Measurements from ENCODE around the gene CALCR.
"Not testable (repeated sequence)": the region's sequence is repeated elsewhere in the genome, so short reads cannot be mapped to it uniquely, and the experiment has no call there.

CALCR gene

GRCh38 chr7:93594250-93594649, 19.7 kb upstream of the CALCR start:
- no peak for DNase-seq (ENCODE audit: extremely low read depth, low read depth)
- TF ChIP-seq, protein P1, sequence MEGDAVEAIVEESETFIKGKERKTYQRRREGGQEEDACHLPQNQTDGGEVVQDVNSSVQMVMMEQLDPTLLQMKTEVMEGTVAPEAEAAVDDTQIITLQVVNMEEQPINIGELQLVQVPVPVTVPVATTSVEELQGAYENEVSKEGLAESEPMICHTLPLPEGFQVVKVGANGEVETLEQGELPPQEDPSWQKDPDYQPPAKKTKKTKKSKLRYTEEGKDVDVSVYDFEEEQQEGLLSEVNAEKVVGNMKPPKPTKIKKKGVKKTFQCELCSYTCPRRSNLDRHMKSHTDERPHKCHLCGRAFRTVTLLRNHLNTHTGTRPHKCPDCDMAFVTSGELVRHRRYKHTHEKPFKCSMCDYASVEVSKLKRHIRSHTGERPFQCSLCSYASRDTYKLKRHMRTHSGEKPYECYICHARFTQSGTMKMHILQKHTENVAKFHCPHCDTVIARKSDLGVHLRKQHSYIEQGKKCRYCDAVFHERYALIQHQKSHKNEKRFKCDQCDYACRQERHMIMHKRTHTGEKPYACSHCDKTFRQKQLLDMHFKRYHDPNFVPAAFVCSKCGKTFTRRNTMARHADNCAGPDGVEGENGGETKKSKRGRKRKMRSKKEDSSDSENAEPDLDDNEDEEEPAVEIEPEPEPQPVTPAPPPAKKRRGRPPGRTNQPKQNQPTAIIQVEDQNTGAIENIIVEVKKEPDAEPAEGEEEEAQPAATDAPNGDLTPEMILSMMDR (IDR thresholded peaks at IDR 0.05; ENCODE audit: low read depth, low read length, missing control alignments) = no peak

DNA sequence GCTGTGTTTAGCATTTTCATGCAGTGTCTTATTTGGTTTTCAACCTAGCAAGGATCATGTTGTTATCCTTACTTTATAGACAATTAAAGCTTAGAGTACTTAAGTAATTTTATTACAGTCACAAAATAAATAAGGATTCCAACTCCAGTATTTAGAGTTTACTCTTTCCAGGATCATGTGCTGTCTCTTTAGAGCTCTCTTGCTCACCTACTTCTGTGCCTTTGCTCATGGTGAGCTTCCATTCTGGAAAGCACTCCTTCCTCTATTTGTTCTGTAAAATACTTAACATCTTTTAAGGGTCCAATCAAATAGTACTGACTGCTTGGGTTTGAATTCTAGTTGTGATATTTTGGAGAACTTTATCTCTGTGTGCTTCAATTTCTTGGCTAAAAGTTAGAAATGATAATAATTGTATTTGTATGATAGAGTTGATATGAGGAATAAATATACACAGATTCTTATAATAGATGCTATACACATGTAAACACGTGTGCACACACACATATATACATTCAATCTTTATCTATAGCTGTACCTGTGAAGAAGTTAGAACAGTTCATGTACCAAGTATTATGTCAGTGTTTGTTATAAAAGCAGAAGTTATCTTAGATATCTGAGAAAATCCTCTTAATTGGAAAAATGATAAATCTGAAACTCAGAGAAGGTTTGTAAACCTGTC, 18.2 kb upstream of the CALCR start:
- H3K4me3 ChIP-seq (replicated peaks; ENCODE audit: low read depth, low read length) = no peak overlapping the region
- DNase-seq (ENCODE audit: extremely low read depth, low read depth) = no peak
- TF ChIP-seq, protein P1 (IDR thresholded peaks at IDR 0.05; ENCODE audit: low read depth, low read length, missing control alignments) = no peak

More at GRCh38 chr7:93594250-93594649, 19.7 kb upstream of the CALCR start:
- H3K4me3 ChIP-seq (replicated peaks; ENCODE audit: low read depth, low read length) = no peak overlapping the region

- not testable (repeated sequence) for H3K4me3 ChIP-seq (replicated peaks; ENCODE audit: low read depth, low read length); DNase-seq (ENCODE audit: extremely low read depth, low read depth)
These were observed 16.9 kb upstream of the CALCR start for GRCh38 chr7:93591224-93592050.

GRCh38 chr7:93586479-93586865, 11.9 kb upstream of the CALCR start:
- not testable (repeated sequence) for DNase-seq (ENCODE audit: extremely low read depth, low read depth); H3K4me3 ChIP-seq (replicated peaks; ENCODE audit: low read depth, low read length)

DNA sequence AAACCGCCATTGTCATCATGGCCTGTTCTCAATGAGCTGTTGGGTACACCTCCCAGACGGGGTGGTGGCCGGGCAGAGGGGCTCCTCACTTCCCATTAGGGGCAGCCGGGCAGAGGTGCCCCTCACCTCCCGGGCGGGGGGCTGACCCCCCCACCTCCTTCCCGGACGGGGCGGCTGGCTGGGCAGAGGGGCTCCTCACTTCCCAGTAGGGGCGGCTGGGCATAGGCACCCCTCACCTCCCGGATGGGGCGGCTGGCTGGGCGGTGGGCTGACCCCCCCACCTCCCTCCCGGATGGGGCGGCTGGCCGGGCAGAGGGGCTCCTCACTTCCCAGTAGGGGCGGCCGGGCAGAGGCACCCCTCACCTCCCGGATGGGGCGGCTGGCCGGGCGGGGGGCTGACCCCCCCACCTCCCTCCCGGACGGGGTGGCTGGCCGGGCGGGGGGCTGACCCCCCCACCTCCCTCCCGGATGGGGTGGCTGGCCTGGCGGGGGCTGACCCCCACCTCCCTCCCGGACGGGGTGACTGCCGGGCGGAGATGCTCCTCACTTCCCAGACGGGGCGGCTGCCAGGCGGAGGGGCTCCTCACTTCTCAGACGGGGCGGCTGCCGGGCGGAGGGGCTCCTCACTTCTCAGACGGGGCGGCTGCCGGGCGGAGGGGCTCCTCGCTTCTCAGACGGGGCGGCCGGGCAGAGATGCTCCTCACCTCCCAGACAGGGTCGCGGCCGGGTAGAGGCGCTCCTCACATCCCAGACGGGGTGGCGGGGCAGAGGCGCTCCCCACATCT, 11.4 kb upstream of the CALCR start:
- not testable (repeated sequence) for DNase-seq (ENCODE audit: extremely low read depth, low read depth); H3K4me3 ChIP-seq (replicated peaks; ENCODE audit: low read depth, low read length)

DNA sequence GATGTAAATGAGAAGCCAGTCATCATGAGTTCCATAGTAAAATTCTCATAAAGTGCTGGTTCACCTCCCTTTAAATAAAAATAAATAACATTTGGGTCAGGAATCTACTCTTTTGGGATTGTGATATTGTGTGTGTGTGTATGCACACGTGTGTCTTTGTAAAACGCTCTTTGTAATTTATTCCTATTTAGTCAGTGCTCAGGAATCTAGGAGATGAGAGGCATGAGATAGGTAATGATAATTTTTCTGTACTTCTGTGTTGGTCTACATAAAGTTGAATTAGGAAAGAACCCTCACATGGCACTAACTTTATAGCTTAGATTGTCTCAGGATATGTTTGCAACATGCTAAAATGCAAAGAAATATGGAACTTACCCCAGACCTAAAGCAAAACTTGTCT, 4.9 kb upstream of the CALCR start:
- TF ChIP-seq, protein P1 (IDR thresholded peaks at IDR 0.05; ENCODE audit: low read depth, low read length, missing control alignments) = no peak
- no peak overlapping the region for H3K4me3 ChIP-seq (replicated peaks; ENCODE audit: low read depth, low read length)
- DNase-seq (ENCODE audit: extremely low read depth, low read depth) = no peak

DNA sequence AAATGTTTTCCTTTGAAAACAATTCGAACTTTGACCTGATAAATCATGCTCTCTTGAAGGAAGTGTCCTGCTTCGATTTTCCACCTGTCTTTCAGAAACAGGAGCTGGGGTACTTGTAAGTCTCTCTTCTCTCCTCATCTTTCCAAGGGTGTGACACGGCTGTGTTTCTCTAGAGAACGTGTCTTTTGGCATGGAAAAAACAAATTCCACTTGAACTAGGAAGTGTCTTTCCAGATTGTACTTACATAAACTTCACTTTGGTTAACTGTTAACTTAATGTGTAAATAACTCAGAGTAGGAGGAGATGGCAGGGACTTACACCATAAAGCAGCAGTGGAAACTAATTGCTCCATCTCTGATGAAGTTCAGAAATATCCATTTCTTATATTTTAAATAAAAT, 4.2 kb upstream of the CALCR start:
- DNase-seq (ENCODE audit: extremely low read depth, low read depth) = no peak
- no peak overlapping the region for H3K4me3 ChIP-seq (replicated peaks; ENCODE audit: low read depth, low read length)
- TF ChIP-seq, protein P1 (IDR thresholded peaks at IDR 0.05; ENCODE audit: low read depth, low read length, missing control alignments) = no peak

Measured in HFF-Myc (cell line).